ENCODE measurements around the gene EXOC6B.

EXOC6B gene

GRCh38 chr2:72361521-72361920 is 464.3 kb downstream of the EXOC6B start:
- no peak for ATAC-seq
- TF ChIP-seq CSRNP3 (CRISPR knock-in tag; IDR thresholded peaks at IDR 0.05), result no peak
- no peak for TF ChIP-seq TSHZ2 (CRISPR knock-in tag; IDR thresholded peaks at IDR 0.05)
- no peak for TF ChIP-seq GLIS3 (CRISPR knock-in tag; IDR thresholded peaks at IDR 0.05)
- TF ChIP-seq BACH2 (CRISPR knock-in tag; IDR thresholded peaks at IDR 0.05; ENCODE audit: borderline replicate concordance), result no peak
- no peak for TF ChIP-seq ARNTL (CRISPR knock-in tag; IDR thresholded peaks at IDR 0.05; ENCODE audit: borderline replicate concordance, low read depth)
- TF ChIP-seq ZFP30 (CRISPR knock-in tag; IDR thresholded peaks at IDR 0.05), result no peak
- TF ChIP-seq, protein P1, sequence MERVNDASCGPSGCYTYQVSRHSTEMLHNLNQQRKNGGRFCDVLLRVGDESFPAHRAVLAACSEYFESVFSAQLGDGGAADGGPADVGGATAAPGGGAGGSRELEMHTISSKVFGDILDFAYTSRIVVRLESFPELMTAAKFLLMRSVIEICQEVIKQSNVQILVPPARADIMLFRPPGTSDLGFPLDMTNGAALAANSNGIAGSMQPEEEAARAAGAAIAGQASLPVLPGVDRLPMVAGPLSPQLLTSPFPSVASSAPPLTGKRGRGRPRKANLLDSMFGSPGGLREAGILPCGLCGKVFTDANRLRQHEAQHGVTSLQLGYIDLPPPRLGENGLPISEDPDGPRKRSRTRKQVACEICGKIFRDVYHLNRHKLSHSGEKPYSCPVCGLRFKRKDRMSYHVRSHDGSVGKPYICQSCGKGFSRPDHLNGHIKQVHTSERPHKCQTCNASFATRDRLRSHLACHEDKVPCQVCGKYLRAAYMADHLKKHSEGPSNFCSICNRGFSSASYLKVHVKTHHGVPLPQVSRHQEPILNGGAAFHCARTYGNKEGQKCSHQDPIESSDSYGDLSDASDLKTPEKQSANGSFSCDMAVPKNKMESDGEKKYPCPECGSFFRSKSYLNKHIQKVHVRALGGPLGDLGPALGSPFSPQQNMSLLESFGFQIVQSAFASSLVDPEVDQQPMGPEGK (CRISPR knock-in tag; IDR thresholded peaks at IDR 0.05; ENCODE audit: borderline replicate concordance), result no peak
- TF ChIP-seq OSR1 (CRISPR knock-in tag; IDR thresholded peaks at IDR 0.05), result no peak
- no peak for TF ChIP-seq CSDC2 (CRISPR knock-in tag; IDR thresholded peaks at IDR 0.05)
- no peak for TF ChIP-seq ISL1 (CRISPR knock-in tag; IDR thresholded peaks at IDR 0.05)
- no peak for TF ChIP-seq POU6F1 (CRISPR knock-in tag; IDR thresholded peaks at IDR 0.05; ENCODE audit: borderline replicate concordance, low read depth)
- TF ChIP-seq RARB (CRISPR knock-in tag; IDR thresholded peaks at IDR 0.05), result no peak
- TF ChIP-seq PPARA (CRISPR knock-in tag; IDR thresholded peaks at IDR 0.05; ENCODE audit: borderline replicate concordance), result no peak
- no peak for TF ChIP-seq TCF4 (CRISPR knock-in tag; IDR thresholded peaks at IDR 0.05; ENCODE audit: borderline replicate concordance)

- no peak for TF ChIP-seq ZC3H10 (CRISPR knock-in tag; IDR thresholded peaks at IDR 0.05)
- no peak for ATAC-seq
Measured at GRCh38 chr2:72361042-72361441, 464.8 kb downstream of the EXOC6B start.

GRCh38 chr2:72350852-72351251 is 475.0 kb downstream of the EXOC6B start:
- ATAC-seq, result no peak
- TF ChIP-seq TSHZ2 (CRISPR knock-in tag; IDR thresholded peaks at IDR 0.05), result no peak
- TF ChIP-seq, protein P1 (CRISPR knock-in tag; IDR thresholded peaks at IDR 0.05; ENCODE audit: borderline replicate concordance), result no peak
- no peak for TF ChIP-seq ZNF8 (CRISPR knock-in tag; IDR thresholded peaks at IDR 0.05)
- TF ChIP-seq SNAI2 (CRISPR knock-in tag; IDR thresholded peaks at IDR 0.05), result no peak
- TF ChIP-seq GLIS3 (CRISPR knock-in tag; IDR thresholded peaks at IDR 0.05), result no peak
- TF ChIP-seq PPARA (CRISPR knock-in tag; IDR thresholded peaks at IDR 0.05; ENCODE audit: borderline replicate concordance), result no peak
- TF ChIP-seq POU6F1 (CRISPR knock-in tag; IDR thresholded peaks at IDR 0.05; ENCODE audit: borderline replicate concordance, low read depth), result no peak
- no peak for TF ChIP-seq CREB5 (CRISPR knock-in tag; IDR thresholded peaks at IDR 0.05; ENCODE audit: low read depth)
- no peak for TF ChIP-seq ESRRG (CRISPR knock-in tag; IDR thresholded peaks at IDR 0.05)
- TF ChIP-seq ISL1 (CRISPR knock-in tag; IDR thresholded peaks at IDR 0.05), result no peak
- no peak for TF ChIP-seq ARNTL (CRISPR knock-in tag; IDR thresholded peaks at IDR 0.05; ENCODE audit: borderline replicate concordance, low read depth)
- no peak for TF ChIP-seq CSRNP3 (CRISPR knock-in tag; IDR thresholded peaks at IDR 0.05)
- no peak for TF ChIP-seq ZFP30 (CRISPR knock-in tag; IDR thresholded peaks at IDR 0.05)
- TF ChIP-seq RARB (CRISPR knock-in tag; IDR thresholded peaks at IDR 0.05), result no peak
- TF ChIP-seq BACH2 (CRISPR knock-in tag; IDR thresholded peaks at IDR 0.05; ENCODE audit: borderline replicate concordance), result no peak

Measured in SK-N-SH treated with all-trans-retinoic acid at 6 μM for 48 hours (cell line).